Adrenal gland (tissue), 12 donors: ENCODE measurements around the gene RCOR1. TPM values are rescaled to one million over a fixed set of nuclear protein-coding genes. Genes with fewer than 3 reads are reported as not detected.

Experiments used
- DNase-seq, 7 donors: peaks; one replicate each; pipeline ENCODE4 v3.0.0-alpha.2; 2019 to 2020
- H3K27ac ChIP-seq, 5 donors: fragments of 200-600 bp; sonication (generic) in 4 of 5; 1 replicate in 3 of 5; 2 replicates in 2 of 5; pipeline versions ENCODE4 v1.5.1 to v1.8.0; 2016 to 2020; ENCODE audit warnings: mild to moderate bottlenecking in 1 of 5
- H3K27me3 ChIP-seq: fragments of 200-600 bp; 2 replicates; pipeline ENCODE4 v1.8.0; 2021
- H3K36me3 ChIP-seq, 2 donors: fragments of 200-600 bp; replicated peaks in 1 of 2; 1 replicate in 1 of 2; 2 replicates in 1 of 2; pipeline versions ENCODE4 v1.5.1 to v1.8.0; 2018 to 2022
- H3K4me1 ChIP-seq, 2 donors: fragments of 200-600 bp; replicated peaks in 1 of 2; 1 replicate in 1 of 2; 2 replicates in 1 of 2; pipeline versions ENCODE4 v1.5.1 to v1.8.0; 2018 to 2021
- H3K4me3 ChIP-seq, 4 donors: fragments of 200-600 bp; sonication (generic) in 3 of 4; one replicate each; pipeline ENCODE4 v1.5.1; 2016 to 2018
- H3K9me3 ChIP-seq, 3 donors: fragments of 200-600 bp; sonication (generic) in 1 of 3; replicated peaks in 1 of 3; 1 replicate in 2 of 3; 2 replicates in 1 of 3; pipeline versions ENCODE4 v1.5.1 to v1.8.0; 2016 to 2021
- CTCF ChIP-seq, 6 experiments: fragments of 450-650 bp in 4 of 6; fragments of 200-600 bp in 2 of 6; sonication (generic) in 1 of 6; IDR thresholded peaks; 1 replicate in 5 of 6; 2 replicates in 1 of 6; pipeline versions ENCODE4 v1.5.1 to v1.8.0; 2016 to 2021; ENCODE audit warnings: antibody characterized with exemption in 6 of 6, mild to moderate bottlenecking in 2 of 6, moderate library complexity in 1 of 6
- POLR2A ChIP-seq, 2 donors: fragments of 450-650 bp; IDR thresholded peaks; one replicate each; pipeline ENCODE4 v1.6.1; 2017; ENCODE audit warnings: antibody characterized with exemption in 2 of 2, mild to moderate bottlenecking in 2 of 2, moderate library complexity in 1 of 2
- WGBS, 4 donors: extraction: QIAGEN DNeasy Blood & Tissue Kit in 2 of 4; methylation state at CpG; one replicate each; pipeline versions ENCODE4 v1.1.5 to v1.1.7; 2013 to 2017; 5-methylcytosine and 5-hydroxymethylcytosine counted together
- intact Hi-C, 2 donors: fragments of 100-400 bp; cut with DNase I; formaldehyde crosslinking; loops; one replicate each; pipeline versions ENCODE4 v1.14.1 to v1.15.0; 2022 to 2023
- polyA plus RNA-seq, 3 donors: library from polyadenylated mRNA; stranded (reverse); fragments of 200-250 nt in 2 of 3; fragments of 350-450 nt in 1 of 3; fragmentation: Illumina TruSeq in 1 of 3; extraction: RNeasy Lipid Tissue Mini Kit (QIAGEN cat#74804) in 1 of 3; gene quantifications; one replicate each; pipeline ENCODE4 v1.2.3, GENCODE V29; 2013 to 2014
- total RNA-seq, 9 donors: library from RNA; depleted of rRNA in 4 of 9; stranded (reverse); fragments of >200 nt in 4 of 9; fragments of 120-200 nt in 1 of 9; fragmentation: NEBNext Ultra II Directional in 1 of 9; extraction: Animal tissue kit (Norgen Biotek cat#: 25700) in 1 of 9; gene quantifications; one replicate each; pipeline versions ENCODE4 v1.1.0 to v1.2.4, GENCODE V29; 2013 to 2023
- donor health status: healthy with polysubstance abuse.
- donor health status: Bipolar disorder and iron deficiency.
- donor health status: DM: yes; HTN: yes; CAD: no.
- donor health status: DM: no; HTN: no; CAD: no.
- donor health status: DM: no; HTN: no; CAD: no.
- donor health status: DM: yes; HTN: yes; CAD: no.

RCOR1 gene
- total and polyA plus RNA-seq, 12 donors: 3.8 to 17.7 (median 11.3) TPM

GRCh38 chr14:102688290-102688689, 95.8 kb downstream of the RCOR1 start:
- peaks cover 0 to 3% of the 10 kb centered on the region in 2 donors for H3K4me1 ChIP-seq
- no peaks in the 10 kb centered on the region for H3K9me3 ChIP-seq
- WGBS, 4 donors: 73 to 89% (median 77%) methylated on average over 3 of the region's 3 CpGs
- no peak overlapping the region for H3K27ac ChIP-seq
- no peak overlapping the region for H3K4me3 ChIP-seq
- TF ChIP-seq CTCF (IDR thresholded peaks at IDR 0.05) (no peak), POLR2A (IDR thresholded peaks at IDR 0.05) (no peak)
- intact Hi-C loops: no loop called here
- DNase-seq: no peak
- no peaks in the 10 kb centered on the region for H3K36me3 ChIP-seq
- no peaks in the 10 kb centered on the region for H3K27me3 ChIP-seq

- no peak for DNase-seq
- no peaks in the 10 kb centered on the region for H3K27me3 ChIP-seq
- no peaks in the 10 kb centered on the region for H3K36me3 ChIP-seq
- H3K4me1 ChIP-seq: peaks cover 0 to 3% of the 10 kb centered on the region in 2 donors
- H3K27ac ChIP-seq: no peak overlapping the region
- H3K9me3 ChIP-seq: no peaks in the 10 kb centered on the region
- H3K4me3 ChIP-seq: no peak overlapping the region
- intact Hi-C loops: loop anchor here in 1 of 2 donors (5.0 to 10.0 kb wide), 2 partner anchors 166 to 227 kb away; no protein-coding TSS in a partner anchor
- TF ChIP-seq CTCF (IDR thresholded peaks at IDR 0.05) (no peak), POLR2A (IDR thresholded peaks at IDR 0.05) (no peak)
- WGBS, 4 donors: 84 to 89% (median 88%) methylated on average over 8 to 11 of the region's 11 CpGs
These were observed 98.2 kb downstream of the RCOR1 start for GRCh38 chr14:102690509-102691286.

GRCh38 chr14:102691763-102692162, 99.3 kb downstream of the RCOR1 start:
- Histone ChIP-seq H3K4me1 (peaks cover 0 to under 1% of the 10 kb centered on the region in 2 donors), H3K27me3 (no peaks in the 10 kb centered on the region), H3K4me3 (no peak overlapping the region), H3K36me3 (no peaks in the 10 kb centered on the region), H3K9me3 (no peaks in the 10 kb centered on the region), H3K27ac (no peak overlapping the region)
- intact Hi-C loops: loop anchor here in 1 of 2 donors (5.0 to 10.0 kb wide), 2 partner anchors 167 to 226 kb away; no protein-coding TSS in a partner anchor
- no peak for TF ChIP-seq CTCF (IDR thresholded peaks at IDR 0.05)
- TF ChIP-seq POLR2A (IDR thresholded peaks at IDR 0.05): no peak
- WGBS, 4 donors: 55 to 63% (median 59%) methylated on average over 2 of the region's 2 CpGs
- no peak for DNase-seq

GRCh38 chr14:102692334-102692733, 99.9 kb downstream of the RCOR1 start:
- H3K4me1 ChIP-seq: peaks cover 0 to 4% of the 10 kb centered on the region in 2 donors
- intact Hi-C loops: loop anchor here in 1 of 2 donors (5.0 to 10.0 kb wide), 2 partner anchors 168 to 225 kb away; no protein-coding TSS in a partner anchor
- no peaks in the 10 kb centered on the region for H3K9me3 ChIP-seq
- H3K27me3 ChIP-seq: no peaks in the 10 kb centered on the region
- no peak for DNase-seq
- WGBS, 4 donors: 59 to 73% (median 68%) methylated on average over 4 of the region's 4 CpGs
- no peaks in the 10 kb centered on the region for H3K36me3 ChIP-seq
- TF ChIP-seq POLR2A (IDR thresholded peaks at IDR 0.05) (no peak), CTCF (IDR thresholded peaks at IDR 0.05) (no peak)
- H3K4me3 ChIP-seq: no peak overlapping the region
- no peak overlapping the region for H3K27ac ChIP-seq
